ENCODE results near the gene CLCF1.

GRCh38 chr11:67412495-67413179 lies 39.2 kb upstream of the CLCF1 start:
- TF ChIP-seq EP300 (IDR thresholded peaks at IDR 0.05), result no peak
- TF ChIP-seq, protein P1, sequence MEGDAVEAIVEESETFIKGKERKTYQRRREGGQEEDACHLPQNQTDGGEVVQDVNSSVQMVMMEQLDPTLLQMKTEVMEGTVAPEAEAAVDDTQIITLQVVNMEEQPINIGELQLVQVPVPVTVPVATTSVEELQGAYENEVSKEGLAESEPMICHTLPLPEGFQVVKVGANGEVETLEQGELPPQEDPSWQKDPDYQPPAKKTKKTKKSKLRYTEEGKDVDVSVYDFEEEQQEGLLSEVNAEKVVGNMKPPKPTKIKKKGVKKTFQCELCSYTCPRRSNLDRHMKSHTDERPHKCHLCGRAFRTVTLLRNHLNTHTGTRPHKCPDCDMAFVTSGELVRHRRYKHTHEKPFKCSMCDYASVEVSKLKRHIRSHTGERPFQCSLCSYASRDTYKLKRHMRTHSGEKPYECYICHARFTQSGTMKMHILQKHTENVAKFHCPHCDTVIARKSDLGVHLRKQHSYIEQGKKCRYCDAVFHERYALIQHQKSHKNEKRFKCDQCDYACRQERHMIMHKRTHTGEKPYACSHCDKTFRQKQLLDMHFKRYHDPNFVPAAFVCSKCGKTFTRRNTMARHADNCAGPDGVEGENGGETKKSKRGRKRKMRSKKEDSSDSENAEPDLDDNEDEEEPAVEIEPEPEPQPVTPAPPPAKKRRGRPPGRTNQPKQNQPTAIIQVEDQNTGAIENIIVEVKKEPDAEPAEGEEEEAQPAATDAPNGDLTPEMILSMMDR (IDR thresholded peaks at IDR 0.05), result no peak
